Liver (tissue), 3 donors: ENCODE results near the gene HNRNPUL2.

Experiments
- GABPA ChIP-seq, 2 donors: IDR thresholded peaks in 1 of 2; conservative IDR thresholded peaks in 1 of 2; 2 replicates each; pipeline ENCODE4 v1.6.1; 2016; ENCODE audit warnings: antibody characterized with exemption in 2 of 2, mild to moderate bottlenecking in 1 of 2, moderate library complexity in 1 of 2
- RAD21 ChIP-seq, 2 donors: IDR thresholded peaks; 2 replicates each; pipeline ENCODE4 v1.6.1; 2016; ENCODE audit warnings: antibody characterized with exemption in 2 of 2, mild to moderate bottlenecking in 2 of 2
- SP1 ChIP-seq: IDR thresholded peaks from 2 replicates; pipeline ENCODE4 v1.6.1; 2018; ENCODE audit warnings: antibody characterized with exemption, mild to moderate bottlenecking
- YY1 ChIP-seq: IDR thresholded peaks from 2 replicates; pipeline ENCODE4 v1.6.1; 2016; ENCODE audit warnings: antibody characterized with exemption, mild to moderate bottlenecking
- TF ChIP-seq, protein P1 (sequence below): fragments of 150-350 bp; IDR thresholded peaks from 2 replicates; pipeline ENCODE4 v1.5.1; 2017; ENCODE audit warnings: improper control_type of control experiment, low read depth, low read length; ENCODE audit not compliant: missing input control
- donor health status: healthy.
- donor health status: healthy.

DNA sequence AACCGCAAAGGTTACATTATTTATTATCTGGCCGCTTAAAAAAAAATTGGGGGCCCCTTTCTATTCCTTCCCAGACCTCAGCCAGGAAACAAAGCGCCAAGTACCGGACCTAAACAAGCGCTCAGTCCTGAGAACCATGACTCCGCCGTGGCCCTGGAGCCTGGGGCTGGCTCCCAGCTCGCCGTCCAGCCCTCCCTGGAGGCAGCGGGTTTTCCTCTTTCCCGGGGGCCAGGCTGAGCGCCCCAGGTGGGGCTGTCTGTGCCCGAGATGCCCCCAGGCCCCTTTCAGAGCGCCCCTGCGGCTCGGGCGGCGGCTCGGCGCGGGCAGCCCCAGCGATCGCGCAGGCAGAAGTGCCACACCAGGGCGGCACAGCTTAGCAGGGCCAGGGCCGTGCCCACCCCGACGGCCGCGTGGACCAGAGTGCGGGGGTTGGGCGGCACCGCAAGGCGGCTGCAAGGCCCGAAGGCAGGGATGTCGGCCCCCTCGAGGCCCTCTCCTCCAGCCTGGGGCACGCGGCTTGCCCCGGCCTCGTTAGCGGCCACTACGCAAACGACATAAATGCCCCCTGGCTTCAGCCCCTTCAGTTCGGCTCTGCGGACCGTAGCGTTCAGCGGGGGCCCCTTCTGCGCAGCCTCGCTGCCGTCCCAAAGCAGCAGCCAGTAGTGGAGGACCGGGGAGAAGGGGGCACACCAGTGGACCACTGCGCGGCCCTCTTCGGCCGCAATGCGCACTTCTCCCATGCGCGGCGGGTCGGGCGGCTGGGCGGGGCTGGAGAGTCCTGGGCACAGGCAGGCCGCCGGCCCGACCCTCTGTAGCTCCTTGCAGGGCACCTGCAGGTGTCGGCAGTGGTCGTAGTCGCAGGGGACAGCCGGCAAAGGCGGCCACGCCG is 39.5 kb downstream of the HNRNPUL2 start:
- TF ChIP-seq, protein P1, sequence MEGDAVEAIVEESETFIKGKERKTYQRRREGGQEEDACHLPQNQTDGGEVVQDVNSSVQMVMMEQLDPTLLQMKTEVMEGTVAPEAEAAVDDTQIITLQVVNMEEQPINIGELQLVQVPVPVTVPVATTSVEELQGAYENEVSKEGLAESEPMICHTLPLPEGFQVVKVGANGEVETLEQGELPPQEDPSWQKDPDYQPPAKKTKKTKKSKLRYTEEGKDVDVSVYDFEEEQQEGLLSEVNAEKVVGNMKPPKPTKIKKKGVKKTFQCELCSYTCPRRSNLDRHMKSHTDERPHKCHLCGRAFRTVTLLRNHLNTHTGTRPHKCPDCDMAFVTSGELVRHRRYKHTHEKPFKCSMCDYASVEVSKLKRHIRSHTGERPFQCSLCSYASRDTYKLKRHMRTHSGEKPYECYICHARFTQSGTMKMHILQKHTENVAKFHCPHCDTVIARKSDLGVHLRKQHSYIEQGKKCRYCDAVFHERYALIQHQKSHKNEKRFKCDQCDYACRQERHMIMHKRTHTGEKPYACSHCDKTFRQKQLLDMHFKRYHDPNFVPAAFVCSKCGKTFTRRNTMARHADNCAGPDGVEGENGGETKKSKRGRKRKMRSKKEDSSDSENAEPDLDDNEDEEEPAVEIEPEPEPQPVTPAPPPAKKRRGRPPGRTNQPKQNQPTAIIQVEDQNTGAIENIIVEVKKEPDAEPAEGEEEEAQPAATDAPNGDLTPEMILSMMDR: no peak
- TF ChIP-seq YY1: no peak
- TF ChIP-seq SP1: no peak
- TF ChIP-seq RAD21 (IDR thresholded peaks at IDR 0.05): no peak
- no peak for TF ChIP-seq GABPA (IDR thresholded peaks at IDR 0.05 in 1 of 2, conservative IDR thresholded peaks at IDR 0.05 in 1 of 2)
